Vein endothelial cell (primary cell): ENCODE results near the gene PUSL1. TPM values are rescaled to one million over a fixed set of nuclear protein-coding genes. Genes with fewer than 3 reads are reported as not detected.

Source experiments
- small RNA-seq: library from RNA; depleted of rRNA; stranded (forward); fragments of <200 nt; gene quantifications from one replicate; pipeline ENCODE3, GENCODE V24; 2012
- total RNA-seq: library from RNA; depleted of rRNA; stranded (reverse); fragments of >200 nt; gene quantifications from 2 replicates; pipeline ENCODE4 v1.2.3, GENCODE V29; 2012

PUSL1 gene
- total RNA-seq, result 26.6 and 32.3 TPM in 2 replicates

GRCh38 chr1:1307923-1308755, at the start of gene PUSL1, which contains the start of gene ACAP3:
Gene PUSL1, plus strand, starts transcription at chr1:1308597. Its CDS starts 47 bp downstream, at chr1:1308644.
Gene ACAP3, minus strand, starts transcription at chr1:1307930. Its CDS starts 115 bp downstream, at chr1:1307815.

GRCh38 chr1:1273512-1274298, 34.7 kb upstream of the PUSL1 start, which contains the start of gene UBE2J2:
Gene UBE2J2, minus strand, starts transcription at chr1:1273854. Its CDS starts 5,862 bp downstream, at chr1:1267992.

GRCh38 chr1:1324524-1325287, 16.3 kb downstream of the PUSL1 start, which contains the start of the genes CPTP and INTS11:
Gene CPTP, plus strand, starts transcription at chr1:1324802. Its CDS starts 2,109 bp downstream, at chr1:1326911.
Gene INTS11, minus strand, starts transcription at chr1:1324660. Its CDS starts 52 bp downstream, at chr1:1324608.

GRCh38 chr1:1331068-1331965, 22.9 kb downstream of the PUSL1 start, which contains the start of gene TAS1R3:
Gene TAS1R3, plus strand, starts transcription at chr1:1331280. Its CDS starts 66 bp downstream, at chr1:1331346.

GRCh38 chr1:1349256-1350012, 41.0 kb downstream of the PUSL1 start, which contains the start of gene DVL1:
Gene DVL1, minus strand, starts transcription at chr1:1349418. Its CDS starts 353 bp downstream, at chr1:1349065.

GRCh38 chr1:1358433-1359271, 50.3 kb downstream of the PUSL1 start, which contains the start of gene MXRA8:
Gene MXRA8, minus strand, starts transcription at chr1:1358555. Its CDS starts 51 bp downstream, at chr1:1358504.

Small RNA genes lying within 50 kb of the gene (small RNA-seq; reads per million reads assigned to genes)
- not detected for gene MIR6726

Other genes starting within 250 kb of the PUSL1 start
- not detected in 2 replicates for gene RNF223, start 234.3 kb upstream of the PUSL1 start, total RNA-seq
- gene C1orf159, start 192.5 kb upstream of the PUSL1 start, total RNA-seq, result 12.1 and 12.4 TPM in 2 replicates
- not detected in 2 replicates for gene TTLL10, start 134.7 kb upstream of the PUSL1 start, total RNA-seq
- gene TNFRSF18, start 102.0 kb upstream of the PUSL1 start, total RNA-seq, result not detected in 2 replicates
- 2.0 and 3.6 TPM in 2 replicates for gene TNFRSF4, start 94.4 kb upstream of the PUSL1 start, total RNA-seq
- 115 and 138 TPM in 2 replicates for gene SDF4, start 76.6 kb upstream of the PUSL1 start, total RNA-seq
- gene B3GALT6, start 76.4 kb upstream of the PUSL1 start, total RNA-seq, result 27.9 and 34.9 TPM in 2 replicates
- 0.33 and 0.76 TPM in 2 replicates for gene C1QTNF12, start 61.9 kb upstream of the PUSL1 start, total RNA-seq
- gene UBE2J2, start 34.7 kb upstream of the PUSL1 start, total RNA-seq, result 48.2 and 53.6 TPM in 2 replicates
- 0.33 and 0.67 TPM in 2 replicates for gene SCNN1D, start 28.2 kb upstream of the PUSL1 start, total RNA-seq
- gene ACAP3, start 667 bp upstream of the PUSL1 start, total RNA-seq, result 22.4 and 29.7 TPM in 2 replicates
- 79.4 and 105 TPM in 2 replicates for gene INTS11, start 16.1 kb downstream of the PUSL1 start, total RNA-seq
- gene CPTP, start 16.2 kb downstream of the PUSL1 start, total RNA-seq, result 30.7 and 31.7 TPM in 2 replicates
- 0.38 and 0.65 TPM in 2 replicates for gene TAS1R3, start 22.7 kb downstream of the PUSL1 start, total RNA-seq
- 40.6 and 55.2 TPM in 2 replicates for gene DVL1, start 40.8 kb downstream of the PUSL1 start, total RNA-seq
- 1.6 TPM in 2 replicates for gene MXRA8, start 50.0 kb downstream of the PUSL1 start, total RNA-seq
- 104 and 123 TPM in 2 replicates for gene AURKAIP1, start 66.6 kb downstream of the PUSL1 start, total RNA-seq
- gene CCNL2, start 90.7 kb downstream of the PUSL1 start, total RNA-seq, result 135 and 138 TPM in 2 replicates
- gene MRPL20, start 98.7 kb downstream of the PUSL1 start, total RNA-seq, result 88.0 and 89.5 TPM in 2 replicates
- gene ANKRD65, start 112.7 kb downstream of the PUSL1 start, total RNA-seq, result under 0.01 TPM in 1 of 2 replicates, not detected in the other
- 5.0 and 5.2 TPM in 2 replicates for gene VWA1, start 127.1 kb downstream of the PUSL1 start, total RNA-seq
- gene ATAD3C, start 141.1 kb downstream of the PUSL1 start, total RNA-seq, result not detected in 2 replicates
- 10.1 and 28.8 TPM in 2 replicates for gene ATAD3B, start 163.2 kb downstream of the PUSL1 start, total RNA-seq
- 41.8 and 49.4 TPM in 2 replicates for gene ATAD3A, start 203.6 kb downstream of the PUSL1 start, total RNA-seq
- 1.7 and 4.2 TPM in 2 replicates for gene TMEM240, start 232.0 kb downstream of the PUSL1 start, total RNA-seq